HCT116 (cell line): ENCODE measurements around the gene SLC30A10. TPM values are rescaled to one million over a fixed set of nuclear protein-coding genes. Genes with fewer than 3 reads are reported as not detected.

ENCODE experiments used
- ATAC-seq: fragments of 200-7000 bp; cut with Tn5 transposase; 2 replicates; pipeline ENCODE4 v1.9.1; 2020; ENCODE audit warnings: mild to moderate bottlenecking, moderate library complexity
- BruUV-seq: library from RNA; stranded (reverse); fragments of 400-500 nt; replicated peaks from 2 replicates; lab custom pipeline; 2021; lab: Mats Ljungman, UMichigan
- CTCF ChIA-PET: fragments of 300-600 bp; sonication (Branson Sonifier 250); formaldehyde crosslinking; loops from one replicate; lab custom pipeline; 2021; ENCODE audit warnings: antibody characterized with exemption; lab: Charles Lee
- POLR2A ChIA-PET: fragments of 300-600, 350-600 bp; sonication (Branson Sonifier 250); formaldehyde crosslinking; loops from one replicate; lab custom pipeline; 2021; ENCODE audit warnings: antibody characterized with exemption; lab: Charles Lee
- RAD21 ChIA-PET, 2 experiments: fragments of 300-600 bp; sonication (Branson Sonifier 250); formaldehyde crosslinking; loops; one replicate each; lab custom pipeline; 2023; ENCODE audit warnings: low total read pairs in 2 of 2; ENCODE audit not compliant: uncharacterized antibody in 2 of 2, unreplicated experiment in 2 of 2, low non-redundant PET in 1 of 2; lab: Charles Lee
- DNase-seq: peaks from one replicate; pipeline ENCODE4 v3.0.0-alpha.2; 2010; ENCODE audit warnings: low read depth, low spot score
- H2AFZ ChIP-seq: fragments of 200-600 bp; shearing (Covaris generic), sonication (generic); 2 replicates; pipeline ENCODE4 v1.6.1; 2017; ENCODE audit warnings: low read depth, mixed run types, mixed read lengths, antibody characterized with exemption, low read length; ENCODE audit not compliant: poor library complexity, severe bottlenecking
- H3K27ac ChIP-seq: 2 replicates; pipeline ENCODE4 v1.5.1; 2012; ENCODE audit warnings: low read depth, low read length
- H3K27me3 ChIP-seq: fragments of 200-600 bp; sonication (generic); 2 replicates; pipeline ENCODE4 v1.6.1; 2016; ENCODE audit warnings: mixed run types, low read length, mixed read lengths; ENCODE audit not compliant: insufficient read depth
- H3K36me3 ChIP-seq, 2 experiments: fragments of 200-500 bp in 1 of 2; fragments of 200-600 bp in 1 of 2; sonication (Bioruptor generic) in 1 of 2; sonication (generic) in 1 of 2; 2 replicates each; pipeline versions ENCODE4 v1.5.1 to v1.6.1; 2014 to 2016; ENCODE audit warnings: low read length in 2 of 2, inconsistent platforms in 1 of 2, mixed read lengths in 1 of 2, mixed run types in 1 of 2; ENCODE audit not compliant: insufficient read depth in 2 of 2, control insufficient read depth in 1 of 2
- H3K4me1 ChIP-seq, 2 experiments: fragments of 200-600 bp in 1 of 2; sonication (generic) in 1 of 2; 2 replicates each; pipeline versions ENCODE4 v1.5.1 to v1.6.1; 2012 to 2017; ENCODE audit warnings: low read length in 2 of 2, inconsistent platforms in 1 of 2, mild to moderate bottlenecking in 1 of 2, mixed read lengths in 1 of 2, mixed run types in 1 of 2, moderate library complexity in 1 of 2; ENCODE audit not compliant: insufficient read depth in 2 of 2, control insufficient read depth in 1 of 2
- H3K4me2 ChIP-seq: fragments of 200-600 bp; sonication (generic); 2 replicates; pipeline ENCODE4 v1.6.1; 2017; ENCODE audit warnings: mixed run types, low read length, mixed read lengths
- H3K4me3 ChIP-seq, 2 experiments: fragments of 200-600 bp in 1 of 2; sonication (generic) in 1 of 2; replicated peaks in 1 of 2; 2 replicates each; pipeline ENCODE4 v1.5.1; 2011 to 2016; ENCODE audit warnings: low read length in 2 of 2, control low read depth in 1 of 2, low read depth in 1 of 2, mild to moderate bottlenecking in 1 of 2, mixed read lengths in 1 of 2, mixed run types in 1 of 2
- H3K79me2 ChIP-seq: fragments of 200-600 bp; sonication (generic); 2 replicates; pipeline ENCODE4 v1.6.1; 2017; ENCODE audit warnings: mild to moderate bottlenecking, mixed run types, low read length, moderate library complexity, mixed read lengths; ENCODE audit not compliant: insufficient read depth
- H3K9ac ChIP-seq: fragments of 200-600 bp; sonication (generic); 2 replicates; pipeline ENCODE4 v1.6.1; 2016; ENCODE audit warnings: low read length, mixed read lengths
- H3K9me2 ChIP-seq: fragments of 200-600 bp; sonication (generic), shearing (Covaris generic); 2 replicates; pipeline ENCODE4 v1.6.1; 2017; ENCODE audit warnings: mixed run types, mild to moderate bottlenecking, moderate library complexity; ENCODE audit not compliant: insufficient read depth
- H3K9me3 ChIP-seq, 2 experiments: fragments of 200-500 bp in 1 of 2; fragments of 200-600 bp in 1 of 2; sonication (Bioruptor generic) in 1 of 2; sonication (generic) in 1 of 2; 2 replicates each; pipeline ENCODE4 v1.6.1; 2014 to 2017; ENCODE audit warnings: low read length in 2 of 2, mixed read lengths in 2 of 2, inconsistent platforms in 1 of 2, low read depth in 1 of 2, mild to moderate bottlenecking in 1 of 2, mixed run types in 1 of 2, moderate library complexity in 1 of 2; ENCODE audit not compliant: control insufficient read depth in 1 of 2, insufficient read depth in 1 of 2
- H4K20me1 ChIP-seq: fragments of 200-600 bp; sonication (generic), shearing (Covaris generic); 2 replicates; pipeline ENCODE4 v1.6.1; 2017; ENCODE audit warnings: mixed run types, mild to moderate bottlenecking, moderate library complexity; ENCODE audit not compliant: insufficient read depth
- CBX3 ChIP-seq: IDR thresholded peaks from 2 replicates; pipeline ENCODE4 v1.6.1; 2012; ENCODE audit warnings: low read depth
- CTCF ChIP-seq, 3 experiments: fragments of 200-600 bp in 1 of 3; sonication (generic) in 1 of 3; IDR thresholded peaks in 2 of 3; conservative IDR thresholded peaks in 1 of 3; 2 replicates each; pipeline ENCODE4 v1.5.1; 2012 to 2017; ENCODE audit warnings: low read depth in 2 of 3, low read length in 2 of 3, antibody characterized with exemption in 1 of 3, borderline replicate concordance in 1 of 3, control low read depth in 1 of 3, mild to moderate bottlenecking in 1 of 3, mixed read lengths in 1 of 3, mixed run types in 1 of 3, moderate library complexity in 1 of 3; ENCODE audit not compliant: insufficient read depth in 1 of 3
- EGR1 ChIP-seq: IDR thresholded peaks from 2 replicates; pipeline ENCODE4 v1.6.1; 2012; ENCODE audit warnings: low read depth
- ELF1 ChIP-seq: IDR thresholded peaks from 2 replicates; pipeline ENCODE4 v1.6.1; 2012; ENCODE audit warnings: low read depth, borderline replicate concordance
- EZH2 ChIP-seq: fragments of 200-600 bp; sonication (generic); IDR thresholded peaks from 2 replicates; pipeline ENCODE4 v1.6.1; 2017; ENCODE audit warnings: antibody characterized with exemption, mixed run types
- EZH2phosphoT487 ChIP-seq: fragments of 200-600 bp; IDR thresholded peaks from 2 replicates; pipeline ENCODE4 v1.6.1; 2018; ENCODE audit warnings: antibody characterized with exemption, borderline replicate concordance
- FOSL1 ChIP-seq: IDR thresholded peaks from 2 replicates; pipeline ENCODE4 v1.6.1; 2012; ENCODE audit warnings: low read depth
- POLR2AphosphoS5 ChIP-seq: IDR thresholded peaks from 2 replicates; pipeline ENCODE4 v1.6.1; 2011; ENCODE audit warnings: mild to moderate bottlenecking, low read depth, low read length, moderate library complexity
- RAD21 ChIP-seq: IDR thresholded peaks from 2 replicates; pipeline ENCODE4 v1.6.1; 2012; ENCODE audit warnings: low read depth, mild to moderate bottlenecking
- REST ChIP-seq: IDR thresholded peaks from 2 replicates; pipeline ENCODE4 v1.6.1; 2012; ENCODE audit warnings: low read depth
- SIN3A ChIP-seq: IDR thresholded peaks from 2 replicates; pipeline ENCODE4 v1.6.1; 2012; ENCODE audit warnings: low read depth
- TCF7L2 ChIP-seq: IDR thresholded peaks from 2 replicates; pipeline ENCODE4 v1.7.0; 2011; ENCODE audit warnings: borderline replicate concordance, inconsistent platforms; ENCODE audit not compliant: insufficient read depth, insufficient read length; ENCODE audit errors: extremely low read depth
- YY1 ChIP-seq: IDR thresholded peaks from 2 replicates; pipeline ENCODE4 v1.6.1; 2011; ENCODE audit warnings: low read length, low read depth, moderate library complexity, mild to moderate bottlenecking; ENCODE audit not compliant: insufficient replicate concordance; ENCODE audit errors: extremely low read depth
- ZFX ChIP-seq: fragments of 450-650 bp; IDR thresholded peaks from 2 replicates; pipeline ENCODE4 v1.6.1; 2017
- intact Hi-C: fragments of 100-400 bp; cut with micrococcal nuclease; formaldehyde crosslinking; loops from 2 replicates; pipeline ENCODE4 v1.10.0; 2022
- total RNA-seq: library from RNA; stranded (reverse); gene quantifications from one replicate; pipeline ENCODE4 v1.2.1, GENCODE V29; 2021; ENCODE audit not compliant: unreplicated experiment
- TF ChIP-seq, protein P1 (sequence below): IDR thresholded peaks from 2 replicates; pipeline ENCODE4 v1.6.1; 2012

The SLC30A10 gene
- total RNA-seq, 1 experiment from 2014 or later = 0.15 TPM

GRCh38 chr1:219882096-219882495 lies 46.3 kb downstream of the SLC30A10 start (continued):
- TF ChIP-seq REST (no peak), YY1 (no peak), ZFX (no peak), FOSL1 (no peak), EZH2 (no peak), POLR2AphosphoS5 (no peak), EGR1 (no peak), EZH2phosphoT487 (no peak), ELF1 (no peak)
- TF ChIP-seq, protein P1, sequence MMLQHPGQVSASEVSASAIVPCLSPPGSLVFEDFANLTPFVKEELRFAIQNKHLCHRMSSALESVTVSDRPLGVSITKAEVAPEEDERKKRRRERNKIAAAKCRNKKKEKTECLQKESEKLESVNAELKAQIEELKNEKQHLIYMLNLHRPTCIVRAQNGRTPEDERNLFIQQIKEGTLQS = no peak

DNA sequence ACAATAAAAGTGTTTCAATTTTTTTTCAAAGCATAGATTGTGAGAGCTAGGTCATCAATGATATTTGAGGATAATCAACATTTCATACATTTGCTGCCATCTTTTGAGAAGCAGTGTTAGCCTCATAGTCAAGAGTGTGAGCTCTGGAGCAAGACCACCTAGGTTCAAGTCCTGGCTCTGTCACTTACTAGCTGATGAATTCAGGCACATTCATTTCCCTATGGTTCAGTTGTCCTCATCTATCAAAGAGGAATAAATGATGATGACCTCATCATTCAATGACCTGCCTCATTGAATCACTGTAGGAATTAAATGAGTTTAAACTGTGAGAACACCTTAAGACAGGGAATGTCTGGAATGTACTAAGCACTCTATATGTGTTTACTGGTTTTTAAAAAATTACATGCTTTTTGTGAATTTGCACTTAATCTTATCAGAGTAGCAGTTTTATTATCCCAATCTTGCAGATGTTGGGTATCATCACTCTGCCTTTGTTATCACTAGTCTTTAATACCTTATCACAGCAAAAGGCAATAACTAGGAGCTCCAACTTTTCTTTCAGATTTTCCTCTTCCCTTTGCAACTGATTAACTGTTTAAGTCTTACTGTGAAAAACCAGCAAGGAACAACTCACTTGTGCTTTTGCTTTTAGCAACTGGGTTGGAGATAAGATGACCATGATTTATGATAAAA lies 47.4 kb downstream of the SLC30A10 start:
- Histone ChIP-seq H3K4me1 (no peaks in the 10 kb centered on the region), H3K79me2 (no peaks in the 10 kb centered on the region), H4K20me1 (no peaks in the 10 kb centered on the region), H3K9me2 (no peaks in the 10 kb centered on the region), H3K36me3 (no peaks in the 10 kb centered on the region), H3K9me3 (no peaks in the 10 kb centered on the region), H3K4me2 (no peak overlapping the region), H2AFZ (no peak overlapping the region), H3K27ac (no peak overlapping the region), H3K4me3 (no peak overlapping the region), H3K27me3 (peaks cover 44% of the 10 kb centered on the region)
- intact Hi-C loops = no loop called here
- ChIA-PET CTCF (no interaction called here), POLR2A (no interaction called here), RAD21 (no interaction called here)
- no peak for ATAC-seq
- no TSS peak for BruUV-seq
- DNase-seq = no peak
- TF ChIP-seq, protein P1 = no peak
- TF ChIP-seq POLR2AphosphoS5 = no peak
- no peak for TF ChIP-seq RAD21
- TF ChIP-seq TCF7L2 = no peak
- no peak for TF ChIP-seq SIN3A
- TF ChIP-seq CTCF (IDR thresholded peaks at IDR 0.05 in 2 of 3, conservative IDR thresholded peaks at IDR 0.05 in 1 of 3; ENCODE audit: borderline replicate concordance in 1 of 3, insufficient read depth in 1 of 3, low read depth in 2 of 3, low read length in 2 of 3) = no peak
- TF ChIP-seq CBX3 = no peak
- TF ChIP-seq, all 23 proteins: peak for 0
- H3K9ac ChIP-seq = no peak overlapping the region
